ENCODE measurements around the gene SRCAP. TPM values are rescaled to one million over a fixed set of nuclear protein-coding genes. Genes with fewer than 3 reads are reported as not detected.

The SRCAP gene
- total RNA-seq, 2 donors from 2014 or later: 42.8 to 79.0 TPM

DNA sequence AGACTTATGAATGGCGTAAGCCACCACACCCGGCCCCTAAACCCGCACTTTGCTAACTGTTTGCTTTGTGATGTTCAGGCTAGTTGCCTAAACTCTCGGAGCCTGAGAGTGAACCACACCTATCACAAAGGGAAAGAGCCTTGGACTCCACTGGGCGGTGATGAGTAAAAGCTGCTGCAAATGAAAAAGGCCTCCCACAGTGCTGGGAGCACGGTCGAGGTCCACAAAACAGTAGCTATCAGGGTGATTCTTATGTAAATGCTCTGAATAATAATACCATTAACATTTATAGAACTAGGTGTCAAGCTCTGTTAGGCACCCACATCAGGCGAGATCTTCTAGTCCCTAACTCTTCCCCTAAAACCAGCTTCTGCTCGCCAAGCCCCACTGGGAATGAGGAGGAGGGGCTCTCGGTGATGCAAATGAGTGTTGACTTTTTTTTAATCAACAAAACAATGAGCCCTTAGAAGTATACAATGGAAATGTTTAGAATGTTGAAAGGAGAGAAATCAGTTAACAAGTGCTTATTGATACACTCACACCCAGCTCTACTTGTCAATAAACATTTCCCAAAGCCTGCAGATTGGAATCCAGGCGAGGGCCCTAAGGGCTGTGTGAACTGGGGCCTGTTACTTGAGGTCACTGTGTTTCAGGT is 20.9 kb upstream of the SRCAP start:
- intact Hi-C loops (cut with DNase I): no loop called here
- no peak for DNase-seq (ENCODE audit: low spot score)
- TF ChIP-seq POLR2A (IDR thresholded peaks at IDR 0.05) (no peak), POLR2AphosphoS5 (IDR thresholded peaks at IDR 0.05) (no peak)
- TF ChIP-seq, protein P1, sequence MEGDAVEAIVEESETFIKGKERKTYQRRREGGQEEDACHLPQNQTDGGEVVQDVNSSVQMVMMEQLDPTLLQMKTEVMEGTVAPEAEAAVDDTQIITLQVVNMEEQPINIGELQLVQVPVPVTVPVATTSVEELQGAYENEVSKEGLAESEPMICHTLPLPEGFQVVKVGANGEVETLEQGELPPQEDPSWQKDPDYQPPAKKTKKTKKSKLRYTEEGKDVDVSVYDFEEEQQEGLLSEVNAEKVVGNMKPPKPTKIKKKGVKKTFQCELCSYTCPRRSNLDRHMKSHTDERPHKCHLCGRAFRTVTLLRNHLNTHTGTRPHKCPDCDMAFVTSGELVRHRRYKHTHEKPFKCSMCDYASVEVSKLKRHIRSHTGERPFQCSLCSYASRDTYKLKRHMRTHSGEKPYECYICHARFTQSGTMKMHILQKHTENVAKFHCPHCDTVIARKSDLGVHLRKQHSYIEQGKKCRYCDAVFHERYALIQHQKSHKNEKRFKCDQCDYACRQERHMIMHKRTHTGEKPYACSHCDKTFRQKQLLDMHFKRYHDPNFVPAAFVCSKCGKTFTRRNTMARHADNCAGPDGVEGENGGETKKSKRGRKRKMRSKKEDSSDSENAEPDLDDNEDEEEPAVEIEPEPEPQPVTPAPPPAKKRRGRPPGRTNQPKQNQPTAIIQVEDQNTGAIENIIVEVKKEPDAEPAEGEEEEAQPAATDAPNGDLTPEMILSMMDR (IDR thresholded peaks at IDR 0.05): no peak
- H3K9me3 ChIP-seq: no peaks in the 10 kb centered on the region
- H3K4me1 ChIP-seq (replicated peaks): no peaks in the 10 kb centered on the region
- 76% methylated on average over 11 of the region's 11 CpGs for WGBS
- H3K4me3 ChIP-seq: no peak overlapping the region
- H3K27ac ChIP-seq: no peak overlapping the region
- no peaks in the 10 kb centered on the region for H3K36me3 ChIP-seq
- no peaks in the 10 kb centered on the region for H3K27me3 ChIP-seq (replicated peaks; ENCODE audit: insufficient read depth)

DNA sequence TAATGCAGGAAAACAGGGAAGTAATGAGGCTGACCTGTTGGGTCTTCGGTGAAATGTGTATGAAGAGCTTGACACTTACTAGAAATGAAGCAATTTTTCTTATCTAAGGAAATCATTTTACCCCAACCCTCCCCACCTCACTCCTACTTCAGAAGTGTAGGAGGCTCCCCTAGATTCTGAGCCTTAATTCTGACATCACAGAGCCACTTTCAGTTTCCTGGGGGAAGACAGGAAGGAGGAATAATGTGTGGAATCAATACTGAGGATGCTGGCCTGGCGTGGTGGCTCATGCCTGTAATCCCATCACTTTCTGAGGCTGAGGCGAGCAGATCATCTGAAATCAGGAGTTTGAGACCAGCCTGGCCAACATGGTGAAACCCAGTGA is 20.4 kb upstream of the SRCAP start:
- Histone ChIP-seq H3K4me1 (replicated peaks) (no peaks in the 10 kb centered on the region), H3K4me3 (no peak overlapping the region), H3K27me3 (replicated peaks; ENCODE audit: insufficient read depth) (no peaks in the 10 kb centered on the region), H3K27ac (no peak overlapping the region), H3K36me3 (no peaks in the 10 kb centered on the region), H3K9me3 (no peaks in the 10 kb centered on the region)
- no peak for DNase-seq (ENCODE audit: low spot score)
- intact Hi-C loops (cut with DNase I): no loop called here
- no peak for TF ChIP-seq POLR2A (IDR thresholded peaks at IDR 0.05)
- no peak for TF ChIP-seq POLR2AphosphoS5 (IDR thresholded peaks at IDR 0.05)
- TF ChIP-seq, protein P1 (IDR thresholded peaks at IDR 0.05): no peak
- 87% methylated on average over 3 of the region's 3 CpGs for WGBS

DNA sequence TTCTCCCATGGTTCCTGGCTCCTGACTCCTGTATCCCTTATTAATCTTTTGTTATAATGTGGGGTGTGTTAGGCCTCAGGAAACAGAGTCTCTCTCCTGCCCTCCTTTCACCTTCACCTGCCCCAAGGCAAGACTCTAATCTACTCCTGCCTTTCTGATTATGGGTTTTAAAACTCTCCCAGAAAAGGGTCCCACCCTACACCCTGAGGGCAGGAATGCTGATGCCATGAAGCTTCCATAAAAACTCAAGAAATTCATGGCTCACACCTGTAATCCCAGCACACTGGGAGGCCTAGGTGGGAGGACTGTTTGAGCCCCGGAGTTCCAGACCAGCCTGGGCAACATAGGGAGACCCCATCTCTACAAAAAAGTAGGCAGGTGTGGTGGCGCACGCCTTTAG is 18.6 kb upstream of the SRCAP start:
- Histone ChIP-seq H3K36me3 (no peaks in the 10 kb centered on the region), H3K27me3 (replicated peaks; ENCODE audit: insufficient read depth) (no peaks in the 10 kb centered on the region), H3K4me3 (no peak overlapping the region), H3K27ac (no peak overlapping the region), H3K9me3 (no peaks in the 10 kb centered on the region), H3K4me1 (replicated peaks) (no peaks in the 10 kb centered on the region)
- intact Hi-C loops (cut with DNase I): no loop called here
- no peak for DNase-seq (ENCODE audit: low spot score)
- TF ChIP-seq, protein P1 (IDR thresholded peaks at IDR 0.05): no peak
- no peak for TF ChIP-seq POLR2A (IDR thresholded peaks at IDR 0.05)
- no peak for TF ChIP-seq POLR2AphosphoS5 (IDR thresholded peaks at IDR 0.05)
- 92% methylated on average over 3 of the region's 3 CpGs for WGBS

DNA sequence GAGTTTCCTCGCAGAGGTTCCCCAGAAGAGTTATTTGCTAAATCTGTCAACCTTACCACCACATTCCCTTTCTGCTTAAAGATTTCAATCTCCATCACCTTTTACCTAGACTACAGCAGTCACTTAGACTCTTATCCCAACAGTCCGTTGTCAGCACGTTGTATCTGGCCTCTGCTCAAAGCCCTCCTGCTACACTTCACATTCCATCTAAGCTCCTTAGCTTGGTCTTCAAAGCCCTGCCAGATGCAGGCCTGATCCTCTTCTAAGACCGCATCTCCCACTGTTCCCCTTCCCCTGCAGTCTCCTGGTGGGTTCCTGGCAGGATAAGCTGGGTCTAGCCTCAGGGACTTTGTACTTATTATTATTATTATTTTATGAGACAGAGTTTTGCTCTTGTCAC is 10.3 kb upstream of the SRCAP start:
- no peaks in the 10 kb centered on the region for H3K27me3 ChIP-seq (replicated peaks; ENCODE audit: insufficient read depth)
- H3K4me3 ChIP-seq: no peak overlapping the region
- no peak for DNase-seq (ENCODE audit: low spot score)
- H3K4me1 ChIP-seq (replicated peaks): no peaks in the 10 kb centered on the region
- no peak overlapping the region for H3K27ac ChIP-seq
- TF ChIP-seq POLR2A (IDR thresholded peaks at IDR 0.05) (no peak), POLR2AphosphoS5 (IDR thresholded peaks at IDR 0.05) (no peak)
- TF ChIP-seq, protein P1 (IDR thresholded peaks at IDR 0.05): no peak
- no peaks in the 10 kb centered on the region for H3K9me3 ChIP-seq
- 74% methylated on average over 4 of the region's 4 CpGs for WGBS
- intact Hi-C loops (cut with DNase I): no loop called here
- no peaks in the 10 kb centered on the region for H3K36me3 ChIP-seq

DNA sequence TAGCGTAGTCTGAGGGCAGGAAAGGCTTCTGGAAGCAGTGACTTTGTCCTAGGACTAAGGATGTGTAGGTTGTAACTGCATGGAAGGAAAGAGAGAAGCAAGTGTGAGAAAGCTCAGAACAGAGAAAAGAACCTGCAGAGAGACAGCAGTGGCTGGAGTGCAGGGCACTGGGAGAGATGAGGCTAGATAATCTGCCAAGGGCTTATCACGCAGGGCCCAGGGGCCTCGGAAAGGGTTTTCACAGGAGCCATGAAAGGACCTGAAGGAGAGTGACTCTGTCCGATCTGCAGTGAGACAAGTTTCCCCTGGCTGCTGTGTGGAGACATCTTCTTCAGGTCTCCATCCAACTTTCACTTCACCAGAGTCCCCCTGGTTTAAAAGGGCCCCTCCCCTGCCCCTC is 7.1 kb upstream of the SRCAP start:
- Histone ChIP-seq H3K4me3 (no peak overlapping the region), H3K27ac (no peak overlapping the region), H3K27me3 (replicated peaks; ENCODE audit: insufficient read depth) (no peaks in the 10 kb centered on the region), H3K9me3 (no peaks in the 10 kb centered on the region), H3K4me1 (replicated peaks) (no peaks in the 10 kb centered on the region), H3K36me3 (no peaks in the 10 kb centered on the region)
- TF ChIP-seq POLR2AphosphoS5 (IDR thresholded peaks at IDR 0.05) (no peak), POLR2A (IDR thresholded peaks at IDR 0.05) (no peak)
- TF ChIP-seq, protein P1 (IDR thresholded peaks at IDR 0.05): no peak
- no peak for DNase-seq (ENCODE audit: low spot score)
- WGBS: 54% methylated on average over 4 of the region's 4 CpGs
- intact Hi-C loops (cut with DNase I): no loop called here
